ENCODE results near the gene DGKI. TPM values are rescaled to one million over a fixed set of nuclear protein-coding genes. Genes with fewer than 3 reads are reported as not detected.

DGKI gene
- total and polyA plus RNA-seq, 2 of the 13 experiments (the other 11 are each of a cell fraction or from before 2014, with no cell fraction given): 0.09 to 0.17 TPM

DNA sequence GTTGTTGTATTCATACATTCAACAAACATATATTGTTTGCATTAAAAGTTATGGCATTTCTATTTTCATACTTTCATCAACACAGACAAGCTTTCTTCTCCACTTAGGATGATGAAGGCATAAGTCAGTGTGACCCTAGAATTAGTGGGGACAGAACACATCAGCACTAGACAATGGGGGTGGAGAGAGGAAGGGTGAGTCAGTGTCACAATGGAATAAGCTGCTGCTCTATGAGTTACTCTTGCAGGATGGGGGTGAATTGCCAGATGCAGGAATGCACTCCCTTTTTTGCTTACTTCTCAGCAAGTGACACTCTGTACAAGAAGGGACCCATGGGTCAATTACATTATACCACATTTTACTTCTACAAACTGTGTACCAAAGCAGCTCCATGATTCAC, 74.0 kb downstream of the DGKI start:
- BruUV-seq (replicated peaks): no TSS peak
- Histone ChIP-seq H3K4me3 (replicated peaks in 1 of 3; ENCODE audit: insufficient read depth in 1 of 3, low read depth in 2 of 3, low read length in 3 of 3) (no peak overlapping the region), H3K27me3 (ENCODE audit: control insufficient read depth in 1 of 2, insufficient read depth in 2 of 2, low read length in 2 of 2) (peaks cover 0 to 19% of the 10 kb centered on the region in 2 experiments; a peak in 2 of 5 replicates), H3K4me1 (ENCODE audit: insufficient read depth, low read length) (no peaks in the 10 kb centered on the region), H3K27ac (ENCODE audit: extremely low read length, insufficient read depth, low read length) (no peak overlapping the region), H3K36me3 (replicated peaks in 1 of 2; ENCODE audit: control insufficient read depth in 1 of 2, insufficient read depth in 2 of 2, low read length in 2 of 2) (no peaks in the 10 kb centered on the region), H3K4me2 (ENCODE audit: low read depth, low read length) (no peak overlapping the region), H2AFZ (ENCODE audit: low read length) (no peak overlapping the region), H3K79me2 (ENCODE audit: insufficient read depth, low read length) (no peaks in the 10 kb centered on the region), H3K9ac (ENCODE audit: insufficient read depth, low read depth, low read length) (no peak overlapping the region), H4K20me1 (ENCODE audit: insufficient read depth, low read length) (no peaks in the 10 kb centered on the region), H3K9me3 (ENCODE audit: low read length) (no peaks in the 10 kb centered on the region)
- ChIA-PET CTCF (ENCODE audit: low intra/inter-chr PET ratio, low total read pairs) (no interaction called here), POLR2A (no interaction called here)
- no peak for FAIRE-seq
- intact Hi-C loops (cut with micrococcal nuclease; ENCODE audit: unreplicated experiment) (no loop called here), in situ Hi-C loops (cut with HindIII; ENCODE audit: extremely low pct_ligation_motif_present, low pct_unique_long_range_greater_than_20kb) (no loop called here)
- no peak for ATAC-seq
- no peak for TF ChIP-seq HNRNPUL1 (IDR thresholded peaks at IDR 0.05; ENCODE audit: low read depth, low read length)
- DNase-seq (ENCODE audit: low spot score): no peak

DNA sequence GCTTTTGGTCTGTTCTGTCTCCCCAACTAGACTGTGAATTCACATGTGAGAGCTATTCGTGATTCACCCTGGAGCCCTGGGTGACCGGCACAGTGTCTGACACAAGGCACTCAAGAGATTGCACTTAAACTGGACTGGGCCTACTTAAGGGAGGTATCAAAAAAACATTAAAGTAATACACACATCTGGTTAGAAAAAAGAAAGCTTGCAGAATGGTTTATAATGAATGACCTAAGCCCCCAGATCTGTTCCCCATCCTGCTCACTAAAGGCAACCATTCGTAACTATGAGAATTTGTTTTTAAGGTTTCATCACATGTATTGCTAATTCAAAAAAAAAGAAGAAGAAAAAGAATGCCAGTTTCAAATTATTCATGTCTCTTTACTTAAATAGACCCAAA, 74.5 kb downstream of the DGKI start:
- DNase-seq (ENCODE audit: low spot score) (no peak), ATAC-seq (no peak), FAIRE-seq (no peak)
- no TSS peak for BruUV-seq (replicated peaks)
- no peak overlapping the region for H3K4me3 ChIP-seq (replicated peaks in 1 of 3; ENCODE audit: insufficient read depth in 1 of 3, low read depth in 2 of 3, low read length in 3 of 3)
- peaks cover 0 to 19% of the 10 kb centered on the region in 2 experiments; a peak in 2 of 5 replicates for H3K27me3 ChIP-seq (ENCODE audit: control insufficient read depth in 1 of 2, insufficient read depth in 2 of 2, low read length in 2 of 2)
- H3K9me3 ChIP-seq (ENCODE audit: low read length): no peaks in the 10 kb centered on the region
- in situ Hi-C loops (cut with HindIII; ENCODE audit: extremely low pct_ligation_motif_present, low pct_unique_long_range_greater_than_20kb) (no loop called here), intact Hi-C loops (cut with micrococcal nuclease; ENCODE audit: unreplicated experiment) (no loop called here)
- H3K79me2 ChIP-seq (ENCODE audit: insufficient read depth, low read length): no peaks in the 10 kb centered on the region
- no peaks in the 10 kb centered on the region for H3K4me1 ChIP-seq (ENCODE audit: insufficient read depth, low read length)
- no peaks in the 10 kb centered on the region for H3K36me3 ChIP-seq (replicated peaks in 1 of 2; ENCODE audit: control insufficient read depth in 1 of 2, insufficient read depth in 2 of 2, low read length in 2 of 2)
- no peak overlapping the region for H2AFZ ChIP-seq (ENCODE audit: low read length)
- no peak overlapping the region for H3K9ac ChIP-seq (ENCODE audit: insufficient read depth, low read depth, low read length)
- no peak overlapping the region for H3K27ac ChIP-seq (ENCODE audit: extremely low read length, insufficient read depth, low read length)
- no peak overlapping the region for H3K4me2 ChIP-seq (ENCODE audit: low read depth, low read length)
- TF ChIP-seq POGZ (CRISPR knock-in tag; IDR thresholded peaks at IDR 0.05) (no peak), ZNF510 (CRISPR knock-in tag; IDR thresholded peaks at IDR 0.05; ENCODE audit: low read depth) (no peak), PITX1 (CRISPR knock-in tag; IDR thresholded peaks at IDR 0.05) (no peak), ZNF552 (CRISPR knock-in tag; IDR thresholded peaks at IDR 0.05; ENCODE audit: borderline replicate concordance) (no peak)
- WGBS (ENCODE audit: low lambda C conversion rate): 14% methylated on average over 3 of the region's 3 CpGs
- ChIA-PET POLR2A (no interaction called here), CTCF (ENCODE audit: low intra/inter-chr PET ratio, low total read pairs) (no interaction called here)
- no peaks in the 10 kb centered on the region for H4K20me1 ChIP-seq (ENCODE audit: insufficient read depth, low read length)
